Liver (tissue), 9 donors: Measurements from ENCODE around the gene CAGE1. TPM values are rescaled to one million over a fixed set of nuclear protein-coding genes. Genes with fewer than 3 reads are reported as not detected.

Source experiments
- DNase-seq: peaks from one replicate; pipeline ENCODE4 v3.0.0-alpha.2; 2017; ENCODE audit warnings: low spot score
- H3K27ac ChIP-seq, 2 donors: one replicate each; pipeline ENCODE4 v1.7.0; 2013; ENCODE audit warnings: inconsistent platforms in 2 of 2, low read length in 2 of 2, control low read depth in 1 of 2, low read depth in 1 of 2, mild to moderate bottlenecking in 1 of 2
- H3K27me3 ChIP-seq, 4 donors: one replicate each; pipeline versions ENCODE4 v1.6.1 to v1.7.0; 2013; ENCODE audit warnings: low read length in 3 of 4, inconsistent platforms in 1 of 4, mild to moderate bottlenecking in 1 of 4, moderate library complexity in 1 of 4; ENCODE audit not compliant: control insufficient read depth in 4 of 4, insufficient read depth in 4 of 4
- H3K36me3 ChIP-seq, 4 donors: one replicate each; pipeline versions ENCODE4 v1.6.1 to v1.7.0; 2013; ENCODE audit warnings: low read length in 3 of 4, mild to moderate bottlenecking in 3 of 4, low read depth in 1 of 4, moderate library complexity in 1 of 4; ENCODE audit not compliant: control insufficient read depth in 4 of 4, insufficient read depth in 3 of 4
- H3K4me1 ChIP-seq, 4 donors: one replicate each; pipeline versions ENCODE4 v1.6.1 to v1.7.0; 2013; ENCODE audit warnings: low read length in 3 of 4, mild to moderate bottlenecking in 3 of 4, moderate library complexity in 1 of 4; ENCODE audit not compliant: control insufficient read depth in 4 of 4, insufficient read depth in 4 of 4
- H3K4me3 ChIP-seq, 3 donors: one replicate each; pipeline versions ENCODE4 v1.6.1 to v1.7.0; 2013; ENCODE audit warnings: low read length in 3 of 3, control low read depth in 1 of 3, low read depth in 1 of 3, mild to moderate bottlenecking in 1 of 3
- H3K9ac ChIP-seq, 2 donors: one replicate each; pipeline ENCODE4 v1.7.0; 2013; ENCODE audit warnings: low read length in 2 of 2, mild to moderate bottlenecking in 2 of 2, moderate library complexity in 2 of 2, control low read depth in 1 of 2, low read depth in 1 of 2
- H3K9me3 ChIP-seq, 4 donors: one replicate each; pipeline versions ENCODE4 v1.6.1 to v1.7.0; 2013; ENCODE audit warnings: low read length in 3 of 4; ENCODE audit not compliant: control insufficient read depth in 4 of 4
- EGR1 ChIP-seq, 2 donors: IDR thresholded peaks; 2 replicates each; pipeline ENCODE4 v1.6.1; 2016 to 2018; ENCODE audit warnings: antibody characterized with exemption in 2 of 2, low read depth in 2 of 2
- FOXA2 ChIP-seq: IDR thresholded peaks from 2 replicates; pipeline ENCODE4 v1.6.1; 2016; ENCODE audit warnings: antibody characterized with exemption
- HNF4A ChIP-seq, 2 donors: conservative IDR thresholded peaks; 2 replicates each; pipeline ENCODE4 v1.6.1; 2016; ENCODE audit warnings: antibody characterized with exemption in 2 of 2, mild to moderate bottlenecking in 2 of 2
- HNF4G ChIP-seq: IDR thresholded peaks from 2 replicates; pipeline ENCODE4 v1.6.1; 2016; ENCODE audit warnings: antibody characterized with exemption
- JUND ChIP-seq, 2 donors: IDR thresholded peaks; 2 replicates each; pipeline ENCODE4 v1.6.1; 2016; ENCODE audit warnings: antibody characterized with exemption in 2 of 2
- NR2F2 ChIP-seq: IDR thresholded peaks from 2 replicates; pipeline ENCODE4 v1.6.1; 2016; ENCODE audit warnings: antibody characterized with exemption
- RAD21 ChIP-seq, 2 donors: IDR thresholded peaks; 2 replicates each; pipeline ENCODE4 v1.6.1; 2016; ENCODE audit warnings: antibody characterized with exemption in 2 of 2, mild to moderate bottlenecking in 2 of 2
- SP1 ChIP-seq: IDR thresholded peaks from 2 replicates; pipeline ENCODE4 v1.6.1; 2018; ENCODE audit warnings: antibody characterized with exemption, mild to moderate bottlenecking
- TAF1 ChIP-seq: conservative IDR thresholded peaks from 2 replicates; pipeline ENCODE4 v1.6.1; 2016; ENCODE audit warnings: antibody characterized with exemption, mild to moderate bottlenecking
- WGBS: extraction: QIAGEN DNeasy Blood & Tissue Kit; methylation state at CpG from one replicate; pipeline ENCODE4 v1.1.7; 2013; 5-methylcytosine and 5-hydroxymethylcytosine counted together
- polyA plus RNA-seq, 2 donors: library from polyadenylated mRNA; stranded (reverse) in 1 of 2; unstranded in 1 of 2; fragments of 200-250 nt in 1 of 2; fragments of >200 nt in 1 of 2; fragmentation: Nextera tagmentation in 1 of 2; extraction: Ambion mirVana in 1 of 2; gene quantifications; one replicate each; pipeline versions ENCODE4 v1.2.1 to v1.2.3, GENCODE V29; 2013 to 2015
- total RNA-seq, 2 donors: library from RNA; depleted of rRNA; stranded (reverse); fragments of >200 nt; gene quantifications; one replicate each; pipeline ENCODE4 v1.2.3, GENCODE V29; 2014
- TF ChIP-seq, protein P1 (sequence below): IDR thresholded peaks from 2 replicates; pipeline ENCODE4 v1.6.1; 2016; ENCODE audit warnings: antibody characterized with exemption, mild to moderate bottlenecking
- TF ChIP-seq, protein P2 (sequence below): fragments of 150-350 bp; IDR thresholded peaks from 2 replicates; pipeline ENCODE4 v1.5.1; 2017; ENCODE audit warnings: improper control_type of control experiment, low read depth, low read length; ENCODE audit not compliant: missing input control
- TF ChIP-seq, protein P3 (sequence below): IDR thresholded peaks from 2 replicates; pipeline ENCODE4 v1.6.1; 2016; ENCODE audit warnings: antibody characterized with exemption
- TF ChIP-seq, protein P4 (sequence below): IDR thresholded peaks from 2 replicates; pipeline ENCODE4 v1.6.1; 2016; ENCODE audit warnings: antibody characterized with exemption
- donor health status: healthy.
- donor health status: healthy.
- donor health status: healthy.
- donor health status: healthy.
- donor health status: healthy.

The CAGE1 gene
- total and polyA plus RNA-seq, 4 donors = 0.08 TPM; not detected in 3

DNA sequence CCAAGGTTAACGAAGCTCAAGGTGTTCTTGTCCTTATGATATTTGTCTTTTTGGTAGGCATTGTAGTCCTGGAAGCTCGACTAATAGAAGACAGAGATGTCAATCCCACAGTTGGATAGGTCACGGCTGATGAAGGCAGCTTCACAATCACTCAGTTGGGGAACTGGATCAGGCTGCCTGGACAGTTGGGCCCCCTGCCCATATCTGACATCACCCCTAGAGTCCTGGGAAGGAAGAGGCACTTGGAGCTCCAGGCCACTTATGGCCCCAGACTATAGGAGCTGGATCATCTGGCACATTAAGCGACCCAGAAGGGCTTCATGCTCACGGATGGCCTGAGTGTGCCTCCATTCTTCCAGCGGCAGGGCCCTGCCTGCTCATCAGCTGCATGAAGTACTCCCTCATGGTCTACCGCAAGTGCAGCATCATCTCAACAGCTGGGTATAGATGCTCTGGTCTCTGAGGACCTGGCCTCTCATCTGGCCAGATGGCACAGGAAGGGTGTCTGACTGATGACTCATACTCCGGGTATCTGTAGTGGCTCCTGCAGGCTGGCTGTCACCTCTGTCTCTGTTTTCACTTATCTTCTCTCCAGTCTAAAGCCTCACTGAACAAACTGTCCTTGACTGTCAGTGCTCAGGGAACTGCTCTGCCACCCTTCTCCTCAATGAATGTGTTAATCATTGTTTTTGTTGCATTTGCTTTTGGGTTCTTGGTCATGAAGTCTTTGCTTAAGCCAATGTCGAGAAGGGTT lies 47.4 kb downstream of the CAGE1 start:
- Histone ChIP-seq H3K4me1 (no peaks in the 10 kb centered on the region), H3K36me3 (no peaks in the 10 kb centered on the region), H3K4me3 (no peak overlapping the region), H3K9me3 (no peaks in the 10 kb centered on the region), H3K27ac (no peak overlapping the region), H3K27me3 (no peaks in the 10 kb centered on the region), H3K9ac (no peak overlapping the region)
- TF ChIP-seq, protein P1, sequence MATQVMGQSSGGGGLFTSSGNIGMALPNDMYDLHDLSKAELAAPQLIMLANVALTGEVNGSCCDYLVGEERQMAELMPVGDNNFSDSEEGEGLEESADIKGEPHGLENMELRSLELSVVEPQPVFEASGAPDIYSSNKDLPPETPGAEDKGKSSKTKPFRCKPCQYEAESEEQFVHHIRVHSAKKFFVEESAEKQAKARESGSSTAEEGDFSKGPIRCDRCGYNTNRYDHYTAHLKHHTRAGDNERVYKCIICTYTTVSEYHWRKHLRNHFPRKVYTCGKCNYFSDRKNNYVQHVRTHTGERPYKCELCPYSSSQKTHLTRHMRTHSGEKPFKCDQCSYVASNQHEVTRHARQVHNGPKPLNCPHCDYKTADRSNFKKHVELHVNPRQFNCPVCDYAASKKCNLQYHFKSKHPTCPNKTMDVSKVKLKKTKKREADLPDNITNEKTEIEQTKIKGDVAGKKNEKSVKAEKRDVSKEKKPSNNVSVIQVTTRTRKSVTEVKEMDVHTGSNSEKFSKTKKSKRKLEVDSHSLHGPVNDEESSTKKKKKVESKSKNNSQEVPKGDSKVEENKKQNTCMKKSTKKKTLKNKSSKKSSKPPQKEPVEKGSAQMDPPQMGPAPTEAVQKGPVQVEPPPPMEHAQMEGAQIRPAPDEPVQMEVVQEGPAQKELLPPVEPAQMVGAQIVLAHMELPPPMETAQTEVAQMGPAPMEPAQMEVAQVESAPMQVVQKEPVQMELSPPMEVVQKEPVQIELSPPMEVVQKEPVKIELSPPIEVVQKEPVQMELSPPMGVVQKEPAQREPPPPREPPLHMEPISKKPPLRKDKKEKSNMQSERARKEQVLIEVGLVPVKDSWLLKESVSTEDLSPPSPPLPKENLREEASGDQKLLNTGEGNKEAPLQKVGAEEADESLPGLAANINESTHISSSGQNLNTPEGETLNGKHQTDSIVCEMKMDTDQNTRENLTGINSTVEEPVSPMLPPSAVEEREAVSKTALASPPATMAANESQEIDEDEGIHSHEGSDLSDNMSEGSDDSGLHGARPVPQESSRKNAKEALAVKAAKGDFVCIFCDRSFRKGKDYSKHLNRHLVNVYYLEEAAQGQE = no peak
- TF ChIP-seq, protein P2, sequence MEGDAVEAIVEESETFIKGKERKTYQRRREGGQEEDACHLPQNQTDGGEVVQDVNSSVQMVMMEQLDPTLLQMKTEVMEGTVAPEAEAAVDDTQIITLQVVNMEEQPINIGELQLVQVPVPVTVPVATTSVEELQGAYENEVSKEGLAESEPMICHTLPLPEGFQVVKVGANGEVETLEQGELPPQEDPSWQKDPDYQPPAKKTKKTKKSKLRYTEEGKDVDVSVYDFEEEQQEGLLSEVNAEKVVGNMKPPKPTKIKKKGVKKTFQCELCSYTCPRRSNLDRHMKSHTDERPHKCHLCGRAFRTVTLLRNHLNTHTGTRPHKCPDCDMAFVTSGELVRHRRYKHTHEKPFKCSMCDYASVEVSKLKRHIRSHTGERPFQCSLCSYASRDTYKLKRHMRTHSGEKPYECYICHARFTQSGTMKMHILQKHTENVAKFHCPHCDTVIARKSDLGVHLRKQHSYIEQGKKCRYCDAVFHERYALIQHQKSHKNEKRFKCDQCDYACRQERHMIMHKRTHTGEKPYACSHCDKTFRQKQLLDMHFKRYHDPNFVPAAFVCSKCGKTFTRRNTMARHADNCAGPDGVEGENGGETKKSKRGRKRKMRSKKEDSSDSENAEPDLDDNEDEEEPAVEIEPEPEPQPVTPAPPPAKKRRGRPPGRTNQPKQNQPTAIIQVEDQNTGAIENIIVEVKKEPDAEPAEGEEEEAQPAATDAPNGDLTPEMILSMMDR = no peak
- no peak for TF ChIP-seq EGR1 (IDR thresholded peaks at IDR 0.05; ENCODE audit: low read depth in 2 of 2)
- TF ChIP-seq, protein P3, sequence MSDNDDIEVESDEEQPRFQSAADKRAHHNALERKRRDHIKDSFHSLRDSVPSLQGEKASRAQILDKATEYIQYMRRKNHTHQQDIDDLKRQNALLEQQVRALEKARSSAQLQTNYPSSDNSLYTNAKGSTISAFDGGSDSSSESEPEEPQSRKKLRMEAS = no peak
- no peak for TF ChIP-seq NR2F2
- no peak for TF ChIP-seq TAF1
- no peak for TF ChIP-seq FOXA2
- TF ChIP-seq JUND (IDR thresholded peaks at IDR 0.05) = no peak
- no peak for TF ChIP-seq HNF4G
- TF ChIP-seq, protein P4, sequence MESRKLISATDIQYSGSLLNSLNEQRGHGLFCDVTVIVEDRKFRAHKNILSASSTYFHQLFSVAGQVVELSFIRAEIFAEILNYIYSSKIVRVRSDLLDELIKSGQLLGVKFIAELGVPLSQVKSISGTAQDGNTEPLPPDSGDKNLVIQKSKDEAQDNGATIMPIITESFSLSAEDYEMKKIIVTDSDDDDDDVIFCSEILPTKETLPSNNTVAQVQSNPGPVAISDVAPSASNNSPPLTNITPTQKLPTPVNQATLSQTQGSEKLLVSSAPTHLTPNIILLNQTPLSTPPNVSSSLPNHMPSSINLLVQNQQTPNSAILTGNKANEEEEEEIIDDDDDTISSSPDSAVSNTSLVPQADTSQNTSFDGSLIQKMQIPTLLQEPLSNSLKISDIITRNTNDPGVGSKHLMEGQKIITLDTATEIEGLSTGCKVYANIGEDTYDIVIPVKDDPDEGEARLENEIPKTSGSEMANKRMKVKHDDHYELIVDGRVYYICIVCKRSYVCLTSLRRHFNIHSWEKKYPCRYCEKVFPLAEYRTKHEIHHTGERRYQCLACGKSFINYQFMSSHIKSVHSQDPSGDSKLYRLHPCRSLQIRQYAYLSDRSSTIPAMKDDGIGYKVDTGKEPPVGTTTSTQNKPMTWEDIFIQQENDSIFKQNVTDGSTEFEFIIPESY = no peak
- DNase-seq = no peak
- 84% methylated on average over 9 of the region's 9 CpGs for WGBS

DNA sequence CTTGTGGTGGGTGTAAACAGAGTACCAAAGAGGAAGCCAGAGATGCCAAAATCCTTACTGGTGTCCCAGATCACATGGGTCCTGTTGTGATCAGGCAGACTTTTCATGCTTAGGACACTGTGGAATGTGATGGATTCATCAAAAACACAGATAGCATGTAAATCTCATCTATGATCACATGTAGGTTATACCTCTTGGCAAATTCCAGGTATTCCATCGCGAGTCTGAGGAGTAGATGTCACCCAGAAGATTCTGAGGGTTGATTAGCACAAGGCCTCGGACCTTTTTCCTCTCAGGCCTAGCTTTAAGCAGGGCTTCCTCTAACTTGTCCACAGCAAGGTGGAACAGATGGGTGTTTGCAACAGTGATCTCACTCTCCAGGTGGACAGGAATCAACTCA lies 48.3 kb downstream of the CAGE1 start:
- H3K27ac ChIP-seq = no peak overlapping the region
- H3K9me3 ChIP-seq = no peaks in the 10 kb centered on the region
- no peak for DNase-seq
- TF ChIP-seq HNF4A (conservative IDR thresholded peaks at IDR 0.05) (no peak), SP1 (no peak), TAF1 (no peak), NR2F2 (no peak), JUND (IDR thresholded peaks at IDR 0.05) (no peak), RAD21 (IDR thresholded peaks at IDR 0.05) (no peak)
- TF ChIP-seq, protein P3 = no peak
- TF ChIP-seq, protein P2 = no peak
- TF ChIP-seq, protein P1 = no peak
- no peak overlapping the region for H3K4me3 ChIP-seq
- no peaks in the 10 kb centered on the region for H3K36me3 ChIP-seq
- no peaks in the 10 kb centered on the region for H3K27me3 ChIP-seq
- H3K9ac ChIP-seq = no peak overlapping the region
- WGBS = 90% methylated on average over 3 of the region's 3 CpGs
- no peaks in the 10 kb centered on the region for H3K4me1 ChIP-seq
